AG08395 (cell line): Measurements from ENCODE around the gene GRM8.

ENCODE experiments used
- DNase-seq: peaks from one replicate; pipeline ENCODE4 v3.0.0; 2012; ENCODE audit warnings: mixed read lengths, low spot score

The GRM8 gene

GRCh38 chr7:127230192-127230925 lies 22.4 kb downstream of the GRM8 start:
- no peak for DNase-seq

DNA sequence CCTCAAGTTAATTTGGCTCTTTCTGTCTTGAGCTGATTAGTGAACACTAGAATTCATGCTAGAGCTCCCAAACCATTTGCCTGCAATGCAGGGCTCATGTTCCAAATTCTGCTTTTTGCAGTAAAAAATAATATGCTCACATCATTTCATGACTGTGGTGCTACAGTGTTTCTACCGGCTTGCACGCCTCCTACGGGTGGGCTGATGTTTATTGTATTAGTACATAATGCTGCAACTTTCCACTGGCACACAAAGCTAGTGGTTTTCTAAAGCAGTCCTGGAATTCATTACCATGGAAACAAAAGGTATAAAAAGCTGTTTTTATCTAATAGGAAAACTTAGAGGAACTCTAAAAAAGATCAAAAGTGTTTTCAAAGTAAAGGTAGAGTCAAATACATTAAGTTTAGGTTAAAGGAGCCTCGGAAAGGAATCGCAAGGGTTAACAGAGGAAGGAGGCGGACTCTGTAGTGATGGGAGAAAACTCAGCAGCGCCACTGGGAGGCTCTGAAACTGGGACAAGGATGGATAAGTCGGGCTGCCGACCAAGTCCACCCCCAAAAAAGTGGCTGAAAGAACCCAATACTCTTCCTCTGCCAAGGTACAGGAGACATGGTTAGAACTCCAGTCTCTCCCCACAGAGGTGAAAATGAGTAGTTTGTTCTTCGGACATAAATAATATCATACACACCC lies 25.9 kb downstream of the GRM8 start:
- DNase-seq: no peak

DNA sequence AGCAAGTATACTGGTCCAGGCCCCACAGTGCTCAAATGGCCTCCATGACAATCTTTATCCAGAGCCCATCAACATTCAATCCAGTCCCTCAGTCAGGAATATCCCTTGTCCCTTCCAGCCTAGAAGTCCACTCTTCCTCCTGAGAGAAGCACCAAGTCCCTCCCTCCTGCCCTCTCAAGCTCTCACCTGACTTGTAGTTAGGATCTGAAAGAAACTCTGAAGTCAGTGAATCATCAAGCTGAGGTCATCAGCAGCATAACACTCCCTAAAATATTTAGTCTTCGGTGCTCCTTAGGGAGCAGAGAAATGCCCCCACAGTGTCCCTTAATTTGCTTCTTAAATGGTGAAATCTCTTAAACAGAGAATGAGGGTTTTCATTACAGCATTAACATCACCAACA lies 31.0 kb downstream of the GRM8 start:
- no peak for DNase-seq

- DNase-seq: no peak
These were observed 37.6 kb downstream of the GRM8 start for GRCh38 chr7:127214956-127215718.

GRCh38 chr7:127209886-127210285 lies 42.9 kb downstream of the GRM8 start:
- no peak for DNase-seq

- no peak for DNase-seq
These were observed 43.9 kb downstream of the GRM8 start for GRCh38 chr7:127208860-127209259.

- DNase-seq: no peak
These were observed 44.4 kb downstream of the GRM8 start for GRCh38 chr7:127208351-127208750.

DNA sequence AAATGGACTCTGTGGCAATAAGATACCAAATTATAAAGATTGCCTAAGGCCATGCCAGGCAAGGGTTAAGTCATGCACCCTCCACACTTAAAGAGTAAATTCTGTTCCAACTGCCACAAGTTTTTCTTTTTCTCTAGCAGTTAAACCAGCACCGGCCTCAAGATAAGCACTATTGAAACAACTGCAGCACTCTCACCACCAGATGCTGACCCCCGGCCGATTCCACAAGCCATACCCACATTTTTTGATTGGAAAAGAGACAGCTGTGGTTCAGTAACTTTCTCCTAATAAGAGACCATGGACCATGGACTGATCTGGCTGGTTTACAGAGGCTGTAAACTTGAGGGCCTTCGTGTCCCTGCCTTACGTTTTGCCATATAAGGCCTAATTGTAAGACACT lies 44.9 kb downstream of the GRM8 start:
- DNase-seq: no peak

GRCh38 chr7:127207230-127207629 lies 45.5 kb downstream of the GRM8 start:
- DNase-seq: no peak

DNA sequence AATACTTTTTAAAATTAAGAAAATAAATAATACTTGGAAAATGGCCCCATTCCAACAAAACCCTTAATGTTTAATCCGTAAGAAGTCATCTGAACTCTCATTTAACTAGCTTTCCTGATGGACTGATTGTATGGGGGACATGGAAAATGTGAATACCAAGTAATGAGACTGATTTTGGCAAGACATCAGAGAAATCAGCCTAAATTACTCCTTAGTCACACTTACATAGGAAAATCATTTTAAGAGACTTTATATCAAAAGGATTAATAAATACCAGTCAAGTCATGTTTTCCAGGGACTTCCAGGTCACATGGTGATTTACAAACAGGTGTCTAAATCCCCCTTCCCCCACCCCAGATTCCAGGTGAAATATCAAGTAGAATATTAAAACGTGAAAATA lies 58.2 kb downstream of the GRM8 start:
- DNase-seq: no peak

- DNase-seq: no peak
These were observed 62.9 kb downstream of the GRM8 start for GRCh38 chr7:127189886-127190285.

DNA sequence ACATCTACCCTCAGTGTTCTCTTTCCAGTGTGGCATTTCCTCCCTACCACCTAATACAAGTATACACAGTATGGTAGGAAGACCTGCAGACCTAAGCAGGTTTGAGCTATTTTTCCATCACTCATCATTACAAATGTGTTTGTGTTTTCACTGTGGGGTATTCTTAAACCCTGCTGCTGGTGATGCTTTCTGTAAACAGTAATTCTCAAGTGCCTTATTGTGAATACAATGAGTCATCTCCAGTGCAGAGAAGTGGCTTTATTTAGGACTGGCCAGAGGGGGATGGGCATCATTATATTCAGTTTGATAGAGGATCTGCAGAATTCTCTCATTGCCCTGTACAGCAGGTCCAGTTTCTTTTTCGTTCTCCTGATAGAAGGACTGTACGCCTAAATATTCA lies 63.7 kb downstream of the GRM8 start:
- DNase-seq: no peak

GRCh38 chr7:127187740-127188139 lies 65.0 kb downstream of the GRM8 start:
- DNase-seq: no peak

GRCh38 chr7:127186686-127187085 lies 66.1 kb downstream of the GRM8 start:
- no peak for DNase-seq

- DNase-seq: no peak
These were observed 75.6 kb downstream of the GRM8 start for GRCh38 chr7:127177156-127177555.

- DNase-seq: no peak
These were observed 90.4 kb downstream of the GRM8 start for GRCh38 chr7:127162366-127162765.

- no peak for DNase-seq
These were observed 94.1 kb downstream of the GRM8 start for GRCh38 chr7:127158659-127159058.

- DNase-seq: no peak
These were observed 97.8 kb downstream of the GRM8 start for GRCh38 chr7:127154958-127155357.

- DNase-seq: no peak
These were observed 98.6 kb downstream of the GRM8 start for GRCh38 chr7:127154101-127154500.

GRCh38 chr7:127153315-127153714 lies 99.4 kb downstream of the GRM8 start:
- no peak for DNase-seq

- no peak for DNase-seq
These were observed 100.3 kb downstream of the GRM8 start for GRCh38 chr7:127152423-127152822.

DNA sequence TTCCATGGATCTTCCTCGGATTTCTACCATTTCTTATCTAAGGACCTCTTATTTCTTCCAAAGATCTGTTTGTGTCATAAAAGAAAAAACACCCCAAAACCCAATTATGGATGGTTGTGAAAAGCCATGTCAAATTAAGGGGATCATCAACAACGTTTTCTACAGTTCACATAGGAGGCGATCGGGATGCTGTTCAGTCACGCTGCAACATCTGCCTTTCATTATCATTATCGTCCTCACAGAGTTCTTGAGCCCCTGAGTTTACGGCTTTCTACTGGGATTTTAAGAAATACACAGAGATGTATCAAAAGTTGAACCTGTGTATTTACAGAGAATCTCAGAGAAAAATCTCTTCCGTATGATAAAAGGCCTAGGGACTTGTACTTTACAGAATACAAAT lies 101.4 kb downstream of the GRM8 start:
- DNase-seq: no peak

DNA sequence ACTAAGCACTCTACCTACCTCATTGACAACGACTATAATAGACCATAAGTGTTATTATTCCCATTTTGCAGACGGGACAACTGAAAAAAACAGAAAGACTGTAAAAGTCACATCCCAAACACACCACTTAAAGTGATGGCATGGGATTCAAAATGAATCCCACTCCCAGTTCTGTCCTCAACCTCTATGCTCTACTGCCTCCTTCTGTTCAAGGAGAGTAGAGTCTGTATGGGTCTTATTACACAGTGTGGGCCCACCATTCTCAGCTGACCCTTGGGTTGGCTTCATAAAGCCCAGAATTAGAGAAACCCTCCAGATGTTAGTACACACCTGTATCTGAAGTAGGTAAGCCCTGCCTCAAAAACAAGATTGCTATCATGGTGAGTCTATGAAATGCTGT lies 102.2 kb downstream of the GRM8 start:
- DNase-seq: no peak
